Measurements from ENCODE around the gene CPT1A. TPM values are rescaled to one million over a fixed set of nuclear protein-coding genes. Genes with fewer than 3 reads are reported as not detected.

CPT1A gene
- 37.2 and 53.9 TPM in 2 replicates for total RNA-seq

GRCh38 chr11:68841718-68842426, at the start of gene CPT1A:
Gene CPT1A (minus strand): TSS chr11:68841916. CDS start chr11:68815474, 26,442 bp downstream.

GRCh38 chr11:68751331-68751856, 90.3 kb downstream of the CPT1A start, which contains the start of gene TESMIN:
Gene TESMIN (minus strand): TSS chr11:68751520. CDS start chr11:68750660, 860 bp downstream.

Other genes with a start within 250 kb of the CPT1A start
- 0.09 and 0.47 TPM in 2 replicates for gene GAL, start 157.4 kb downstream of the CPT1A start, total RNA-seq
- gene TESMIN, start 90.4 kb downstream of the CPT1A start, total RNA-seq, result 0.32 TPM in 1 of 2 replicates, not detected in the other
- 63.6 and 77.9 TPM in 2 replicates for gene MRPL21, start 61.9 kb upstream of the CPT1A start, total RNA-seq
- 4.7 TPM in 2 replicates for gene IGHMBP2, start 62.0 kb upstream of the CPT1A start, total RNA-seq
- not detected in 2 replicates for gene MRGPRD, start 139.1 kb upstream of the CPT1A start, total RNA-seq
- gene MRGPRF, start 171.3 kb upstream of the CPT1A start, total RNA-seq, result 28.7 and 33.5 TPM in 2 replicates
- 11.7 and 12.9 TPM in 2 replicates for gene TPCN2, start 207.0 kb upstream of the CPT1A start, total RNA-seq